Kidney (tissue), 14 donors: Measurements from ENCODE around the gene ECT2. TPM values are rescaled to one million over a fixed set of nuclear protein-coding genes. Genes with fewer than 3 reads are reported as not detected.

Source experiments
- DNase-seq, 5 donors: peaks; one replicate each; pipeline ENCODE4 v3.0.0-alpha.2; 2013 to 2020
- FAIRE-seq: peaks from 2 replicates; lab custom pipeline; 2012; peaks lifted over from hg19 to GRCh38; lab: Jason Lieb, UNC
- H3K27ac ChIP-seq, 2 donors: one replicate each; pipeline ENCODE4 v1.7.0; 2013; ENCODE audit warnings: low read depth in 2 of 2, low read length in 2 of 2, inconsistent platforms in 1 of 2
- H3K27me3 ChIP-seq: one replicate; pipeline ENCODE4 v1.7.1; 2013; ENCODE audit warnings: low read length, inconsistent platforms; ENCODE audit not compliant: control insufficient read depth, insufficient read depth
- H3K36me3 ChIP-seq, 3 donors: one replicate each; pipeline versions ENCODE4 v1.7.0 to v1.7.1; 2013; ENCODE audit warnings: low read length in 3 of 3, control low read depth in 1 of 3, inconsistent platforms in 1 of 3; ENCODE audit not compliant: insufficient read depth in 3 of 3, control insufficient read depth in 2 of 3
- H3K4me1 ChIP-seq, 3 donors: one replicate each; pipeline versions ENCODE4 v1.7.0 to v1.7.1; 2013; ENCODE audit warnings: low read length in 3 of 3, inconsistent platforms in 1 of 3, low read depth in 1 of 3; ENCODE audit not compliant: control insufficient read depth in 2 of 3, insufficient read depth in 2 of 3
- H3K4me3 ChIP-seq, 3 donors: one replicate each; pipeline versions ENCODE4 v1.7.0 to v1.8.1; 2013; ENCODE audit warnings: low read length in 3 of 3, control low read depth in 1 of 3, inconsistent platforms in 1 of 3
- H3K9ac ChIP-seq, 3 donors: one replicate each; pipeline versions ENCODE4 v1.7.0 to v1.7.1; 2013; ENCODE audit warnings: low read length in 3 of 3, control low read depth in 1 of 3, inconsistent platforms in 1 of 3
- H3K9me3 ChIP-seq, 3 donors: one replicate each; pipeline versions ENCODE4 v1.7.0 to v1.7.1; 2013; ENCODE audit warnings: low read length in 3 of 3, control low read depth in 1 of 3, inconsistent platforms in 1 of 3; ENCODE audit not compliant: control insufficient read depth in 2 of 3, insufficient read depth in 1 of 3
- intact Hi-C: fragments of 100-400 bp; cut with DNase I; formaldehyde crosslinking; loops from one replicate; pipeline ENCODE4 v1.11.1; 2022
- polyA plus RNA-seq: library from polyadenylated mRNA; stranded (reverse); fragments of 350-450 nt; fragmentation: Illumina TruSeq; extraction: RNeasy Lipid Tissue Mini Kit (QIAGEN cat#74804); gene quantifications from one replicate; pipeline ENCODE4 v1.2.3, GENCODE V29; 2014; ENCODE audit warnings: low read depth, low replicate concordance; ENCODE audit not compliant: insufficient read depth
- total RNA-seq: library from RNA; stranded (reverse); fragmentation: NEBNext Ultra II Directional; extraction: Animal tissue kit (Norgen Biotek cat#: 25700); gene quantifications from one replicate; pipeline ENCODE4 v1.2.1, GENCODE V29; 2021
- TF ChIP-seq, protein P1 (sequence below): IDR thresholded peaks from 3 replicates; pipeline ENCODE4 v1.5.1; 2012; ENCODE audit warnings: mild to moderate bottlenecking, moderate library complexity, borderline replicate concordance; ENCODE audit not compliant: insufficient read depth; ENCODE audit errors: extremely low read depth
- donor health status: control.
- donor health status: control.
- donor health status: control.
- donor health status: control.
- donor health status: control.
- donor health status: DM: yes; HTN: yes; CAD: no.
- donor health status: Normal renal cell carcinoma (clear cell type).

ECT2 gene
- total and polyA plus RNA-seq, 2 donors from 2014 or later = 2.4 to 15.5 TPM

DNA sequence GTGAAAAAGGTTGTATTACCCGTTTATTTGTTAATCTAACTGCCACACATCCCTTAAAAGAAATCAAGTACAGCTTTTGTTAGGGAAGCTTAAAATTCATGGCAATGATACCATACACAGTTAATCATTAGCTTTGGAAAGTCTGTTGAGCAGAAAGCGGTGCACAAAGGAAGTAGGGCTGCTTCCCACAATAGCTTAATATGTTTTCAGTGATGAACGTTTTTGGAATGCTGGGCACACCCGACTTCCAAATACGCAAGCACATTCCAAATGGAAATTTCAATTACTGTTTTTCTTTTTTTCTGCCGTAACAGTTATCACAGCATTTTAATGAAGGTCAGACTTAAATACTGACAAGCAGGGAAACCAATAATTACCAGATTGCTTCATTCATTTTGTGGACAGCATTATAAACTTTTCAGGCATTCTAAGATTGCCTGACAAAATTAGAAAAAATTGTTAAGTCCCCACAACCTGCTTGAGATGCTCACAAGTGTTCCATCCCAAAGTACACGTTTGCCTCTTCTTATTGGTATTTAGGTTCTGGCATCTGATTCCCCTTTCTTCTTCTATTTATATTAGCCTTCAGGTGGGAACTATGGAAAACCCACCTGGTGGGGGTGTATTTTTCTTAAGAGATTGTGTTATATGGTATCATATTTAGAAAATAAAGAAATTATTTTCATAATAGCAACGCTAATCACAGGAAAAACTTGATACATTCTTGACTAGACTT lies 1.1 kb upstream of the ECT2 start:
- Histone ChIP-seq H3K9ac (peak overlapping the region in 1 of 3 donors; percentile 47), H3K27me3 (no peaks in the 10 kb centered on the region), H3K4me1 (peaks cover 0 to 3% (median 0%) of the 10 kb centered on the region in 3 donors), H3K4me3 (peak overlapping the region in 2 of 3 donors; percentile 65 to 75), H3K9me3 (no peaks in the 10 kb centered on the region), H3K36me3 (no peaks in the 10 kb centered on the region), H3K27ac (peak overlapping the region; percentile 1 to 40)
- TF ChIP-seq, protein P1, sequence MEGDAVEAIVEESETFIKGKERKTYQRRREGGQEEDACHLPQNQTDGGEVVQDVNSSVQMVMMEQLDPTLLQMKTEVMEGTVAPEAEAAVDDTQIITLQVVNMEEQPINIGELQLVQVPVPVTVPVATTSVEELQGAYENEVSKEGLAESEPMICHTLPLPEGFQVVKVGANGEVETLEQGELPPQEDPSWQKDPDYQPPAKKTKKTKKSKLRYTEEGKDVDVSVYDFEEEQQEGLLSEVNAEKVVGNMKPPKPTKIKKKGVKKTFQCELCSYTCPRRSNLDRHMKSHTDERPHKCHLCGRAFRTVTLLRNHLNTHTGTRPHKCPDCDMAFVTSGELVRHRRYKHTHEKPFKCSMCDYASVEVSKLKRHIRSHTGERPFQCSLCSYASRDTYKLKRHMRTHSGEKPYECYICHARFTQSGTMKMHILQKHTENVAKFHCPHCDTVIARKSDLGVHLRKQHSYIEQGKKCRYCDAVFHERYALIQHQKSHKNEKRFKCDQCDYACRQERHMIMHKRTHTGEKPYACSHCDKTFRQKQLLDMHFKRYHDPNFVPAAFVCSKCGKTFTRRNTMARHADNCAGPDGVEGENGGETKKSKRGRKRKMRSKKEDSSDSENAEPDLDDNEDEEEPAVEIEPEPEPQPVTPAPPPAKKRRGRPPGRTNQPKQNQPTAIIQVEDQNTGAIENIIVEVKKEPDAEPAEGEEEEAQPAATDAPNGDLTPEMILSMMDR = no peak
- FAIRE-seq = peak; percentile 11
- peak in 3 of 5 donors; percentile 21 to 67 (median 66) for DNase-seq
- intact Hi-C loops = no loop called here

DNA sequence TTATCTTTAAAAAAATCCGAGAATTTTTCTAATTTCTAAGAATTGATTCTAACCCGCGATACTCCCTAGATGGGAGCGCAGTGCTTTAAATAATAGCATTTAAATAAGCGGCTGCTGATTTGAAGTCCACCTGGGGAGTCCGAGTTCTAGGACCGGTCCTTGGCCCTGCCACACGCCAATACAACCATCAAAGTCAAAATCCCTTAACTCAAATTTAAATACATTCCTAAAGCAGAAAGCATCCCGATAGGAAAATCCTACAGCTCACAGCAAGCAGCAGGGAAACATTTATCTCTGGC lies 508 bp upstream of the ECT2 start:
- Histone ChIP-seq H3K27ac (peak overlapping the region; percentile 38 to 57), H3K4me1 (peaks cover 0 to 3% (median 0%) of the 10 kb centered on the region in 3 donors), H3K4me3 (peak overlapping the region; percentile 65 to 75 (median 73)), H3K9ac (peak overlapping the region; percentile 42 to 50 (median 47)), H3K27me3 (no peaks in the 10 kb centered on the region), H3K36me3 (no peaks in the 10 kb centered on the region), H3K9me3 (no peaks in the 10 kb centered on the region)
- intact Hi-C loops = no loop called here
- DNase-seq (no peak), FAIRE-seq (no peak)
- TF ChIP-seq, protein P1 = no peak

DNA sequence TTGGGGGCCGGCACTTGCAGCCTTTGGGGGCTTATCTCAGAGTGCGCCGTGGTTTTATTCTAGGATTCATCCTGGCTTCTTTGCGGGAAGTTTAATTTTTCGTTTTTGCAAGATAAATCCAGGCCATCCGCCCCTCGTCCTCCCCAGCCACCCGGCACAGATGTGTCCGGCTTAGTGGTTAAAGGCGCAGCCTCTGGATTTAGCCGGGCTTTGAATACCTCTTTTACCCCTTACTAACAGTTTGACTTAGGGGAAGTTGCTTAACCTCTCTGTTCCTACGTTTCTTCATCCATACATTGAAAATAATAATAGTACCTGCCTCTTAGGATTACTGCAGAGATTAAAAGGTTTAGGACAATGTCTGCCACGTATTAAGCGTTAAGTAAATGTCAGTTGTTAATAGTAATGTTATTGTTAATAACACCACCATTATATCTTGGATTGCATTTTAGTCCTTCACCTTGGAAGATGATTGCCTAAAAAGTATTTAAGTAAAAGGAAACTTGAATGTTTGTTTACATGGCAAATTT lies 714 bp downstream of the ECT2 start:
- Histone ChIP-seq H3K9ac (peak overlapping the region; percentile 71 to 77 (median 72)), H3K4me1 (peaks cover 0 to 3% (median 0%) of the 10 kb centered on the region in 3 donors), H3K27ac (peak overlapping the region; percentile 11 to 30), H3K36me3 (no peaks in the 10 kb centered on the region), H3K9me3 (no peaks in the 10 kb centered on the region), H3K27me3 (no peaks in the 10 kb centered on the region), H3K4me3 (peak overlapping the region; percentile 65 to 84 (median 78))
- intact Hi-C loops = no loop called here
- peak in 1 of 5 donors; percentile 40 for DNase-seq
- no peak for FAIRE-seq
- TF ChIP-seq, protein P1 = no peak
